Erythroblast (primary cell): ENCODE results near the gene FAM168A.

Experiments used
- GATA1 ChIP-seq: IDR thresholded peaks from 2 replicates; pipeline ENCODE4 v1.6.1; 2011; ENCODE audit warnings: low read depth, mild to moderate bottlenecking, control low read depth, low read length, moderate library complexity
- POLR2A ChIP-seq: IDR thresholded peaks from 2 replicates; pipeline ENCODE4 v1.6.1; 2011; ENCODE audit warnings: mild to moderate bottlenecking, low read length

DNA sequence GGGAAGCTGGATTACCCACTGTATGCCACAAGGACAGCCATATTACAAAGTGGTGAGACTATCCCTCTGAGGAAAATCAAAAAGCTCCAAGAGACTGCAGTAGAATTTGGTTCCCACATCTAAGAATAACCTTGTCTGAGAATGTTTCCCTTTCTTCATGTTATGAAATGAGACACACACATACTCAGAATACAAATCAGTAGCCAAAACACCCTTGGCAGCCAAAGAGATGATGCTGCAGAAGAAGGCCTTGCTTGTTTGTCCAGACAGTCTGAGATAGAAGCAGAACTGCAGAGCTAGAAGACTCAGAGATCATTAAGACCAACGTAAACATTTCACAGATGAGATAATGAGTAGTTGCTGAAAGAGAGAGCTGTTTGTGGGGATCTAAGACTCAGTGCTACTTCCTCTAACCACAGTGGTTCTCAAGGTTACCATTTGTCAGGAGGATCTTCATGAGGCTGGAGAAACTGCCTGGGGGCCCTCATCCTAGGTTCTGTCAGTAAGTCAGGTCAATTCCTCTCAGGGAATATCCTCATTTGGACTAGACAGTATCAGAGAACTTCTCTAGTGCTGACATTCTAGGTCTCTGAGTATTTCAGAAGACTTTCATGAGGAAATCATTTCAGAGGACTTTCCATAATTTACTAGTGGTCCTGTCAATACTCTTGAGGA, 182.8 kb downstream of the FAM168A start:
- TF ChIP-seq POLR2A (no peak), GATA1 (no peak)
